HG03095 (cell line): ENCODE data around the gene ABI3.

Experiments
- ATAC-seq: cut with Tn5 transposase; IDR thresholded peaks from one replicate; pipeline ENCODE4 v1.9.1; 2021; ENCODE audit warnings: moderate library complexity; ENCODE audit not compliant: unreplicated experiment

The ABI3 gene

DNA sequence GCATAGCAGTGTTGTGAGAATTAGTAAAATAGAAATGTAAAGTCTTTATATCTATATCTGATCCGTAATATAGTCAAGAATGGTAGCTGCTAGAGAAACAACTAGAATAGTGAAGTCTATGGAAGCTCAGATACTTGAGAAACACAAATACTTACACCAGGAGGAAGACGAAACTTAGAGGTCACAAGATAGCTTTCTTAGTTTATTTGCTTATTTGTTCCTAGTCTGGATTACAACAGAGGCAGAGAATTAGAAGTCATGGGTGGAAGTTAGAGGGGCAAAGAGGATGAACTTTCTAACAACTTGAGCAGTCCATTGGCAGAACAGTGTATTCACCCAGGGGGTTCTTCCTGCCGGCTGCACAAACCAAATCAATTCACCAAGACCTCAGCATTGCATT lies 14.0 kb upstream of the ABI3 start:
- no peak for ATAC-seq

DNA sequence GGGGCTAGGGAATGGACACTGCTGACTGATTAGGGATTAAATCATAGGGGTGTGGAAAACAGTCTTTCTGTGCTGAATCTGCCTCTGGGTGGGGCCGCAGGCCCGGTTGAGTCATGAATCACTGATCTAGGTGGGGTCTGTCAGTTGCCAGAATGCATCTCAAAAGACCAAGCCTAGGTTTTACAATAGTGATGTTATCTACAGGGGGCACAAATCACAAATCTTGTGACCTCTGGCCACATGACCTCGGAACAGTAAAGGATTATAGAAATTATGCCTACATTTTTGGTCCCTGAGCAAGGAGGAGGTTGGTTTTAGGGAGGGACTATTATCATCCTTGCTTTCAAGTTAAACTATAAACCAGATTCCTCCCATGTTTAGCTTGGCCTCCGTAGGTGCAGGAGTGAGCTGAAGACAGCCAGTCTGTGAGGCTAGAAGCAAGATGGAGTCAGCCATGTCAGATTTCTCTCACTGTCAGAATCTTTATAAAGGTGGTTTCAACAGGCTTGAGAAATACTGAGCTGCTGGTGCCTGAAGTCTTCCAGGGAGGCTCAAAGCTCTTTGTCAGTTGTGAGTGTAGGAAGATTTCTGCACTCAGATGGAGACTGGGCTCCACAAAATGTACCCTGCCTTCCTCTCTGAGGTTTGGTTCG lies 13.0 kb upstream of the ABI3 start:
- ATAC-seq, result no peak

DNA sequence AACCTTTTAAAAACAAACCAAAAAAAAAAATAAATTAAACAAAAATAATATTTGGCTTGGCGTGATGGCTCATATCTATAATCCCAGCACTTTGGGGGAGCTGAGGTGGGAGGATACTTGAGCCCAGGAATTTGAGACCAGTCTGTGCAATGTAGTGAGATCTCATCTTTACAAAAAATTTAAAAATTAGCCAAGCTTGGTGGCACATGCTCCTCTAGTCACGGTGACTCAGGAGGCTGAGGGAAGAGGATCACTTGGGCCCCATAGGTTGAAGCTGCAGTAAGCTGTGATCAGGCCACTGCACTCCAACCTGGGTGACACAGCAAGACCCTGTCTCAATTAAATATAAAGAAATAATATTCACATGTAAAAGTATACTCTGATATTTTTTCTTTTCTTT lies 12.3 kb upstream of the ABI3 start:
- ATAC-seq, result no peak

DNA sequence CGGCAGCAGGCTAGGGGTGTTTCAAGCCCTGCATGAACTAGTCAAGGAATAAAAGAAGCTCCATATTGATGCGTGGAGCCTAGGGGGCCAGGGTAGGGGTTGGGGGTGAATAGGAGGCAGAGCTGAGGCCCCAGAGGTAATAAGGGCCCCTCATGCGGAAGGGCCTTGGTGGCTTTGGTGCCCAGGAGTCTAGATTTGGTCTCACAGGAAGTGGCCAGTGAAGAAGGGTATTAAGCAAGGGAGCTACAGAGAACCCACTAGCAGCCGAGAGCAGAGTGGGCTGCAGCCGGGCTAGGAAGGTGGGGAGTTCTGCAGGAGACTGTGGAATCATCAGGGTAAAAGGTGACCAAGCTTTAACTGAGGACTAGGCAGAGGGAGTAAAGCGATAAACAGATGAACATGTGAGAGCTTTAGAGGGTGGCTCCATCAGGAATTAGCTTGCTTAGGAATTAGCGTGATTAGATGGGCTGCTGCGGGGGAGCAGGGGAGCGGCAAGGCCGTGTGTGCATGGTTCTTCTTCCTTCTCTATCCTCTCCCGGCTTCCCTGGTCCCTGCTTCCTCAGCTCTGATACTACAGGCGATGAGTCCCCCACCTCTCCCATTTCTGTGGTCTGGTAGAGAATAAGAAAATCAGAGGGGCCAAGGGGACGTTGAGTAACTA lies 10.0 kb upstream of the ABI3 start:
- no peak for ATAC-seq

DNA sequence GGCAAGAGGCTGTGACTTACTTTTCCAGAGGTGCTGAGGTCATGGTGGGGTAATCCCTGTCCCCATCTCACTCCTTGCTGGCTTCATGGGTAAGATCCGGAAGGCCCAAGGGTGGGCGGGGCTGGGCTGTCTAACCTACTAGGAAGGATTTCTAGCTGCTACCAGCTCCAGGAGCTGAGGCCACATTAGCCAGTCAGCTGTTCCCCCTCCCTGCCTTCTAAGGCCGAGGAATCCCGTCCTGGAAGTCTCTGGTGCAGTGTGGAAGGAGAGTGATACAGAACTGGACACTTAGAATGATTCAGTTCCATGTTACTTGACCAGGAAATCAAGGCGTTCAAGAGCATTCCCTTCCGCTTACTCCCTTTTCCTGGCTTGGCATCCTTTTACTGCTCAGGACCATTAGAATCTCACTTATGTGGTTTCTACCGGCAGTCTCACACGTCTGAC lies 9.0 kb upstream of the ABI3 start:
- ATAC-seq, result no peak

DNA sequence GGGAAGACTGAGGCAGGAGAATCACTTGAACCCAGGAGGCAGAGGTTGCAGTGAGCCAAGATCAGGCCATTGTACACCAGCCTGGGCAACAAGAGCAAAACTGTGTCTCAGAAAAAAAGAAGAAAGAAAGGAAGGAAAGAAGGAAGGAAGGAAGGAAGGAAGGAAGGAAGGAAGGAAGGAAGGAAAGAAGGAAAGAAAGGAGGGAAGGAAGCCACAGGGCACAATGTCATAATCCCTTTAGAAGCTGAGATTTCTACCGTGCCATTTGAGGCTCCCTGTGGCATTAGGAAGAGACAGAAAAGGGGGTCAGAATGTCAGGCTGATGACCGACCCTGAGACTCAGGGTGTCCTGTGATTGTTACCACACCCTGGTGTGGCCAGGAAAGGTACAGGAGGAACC lies 6.7 kb upstream of the ABI3 start:
- no peak for ATAC-seq

DNA sequence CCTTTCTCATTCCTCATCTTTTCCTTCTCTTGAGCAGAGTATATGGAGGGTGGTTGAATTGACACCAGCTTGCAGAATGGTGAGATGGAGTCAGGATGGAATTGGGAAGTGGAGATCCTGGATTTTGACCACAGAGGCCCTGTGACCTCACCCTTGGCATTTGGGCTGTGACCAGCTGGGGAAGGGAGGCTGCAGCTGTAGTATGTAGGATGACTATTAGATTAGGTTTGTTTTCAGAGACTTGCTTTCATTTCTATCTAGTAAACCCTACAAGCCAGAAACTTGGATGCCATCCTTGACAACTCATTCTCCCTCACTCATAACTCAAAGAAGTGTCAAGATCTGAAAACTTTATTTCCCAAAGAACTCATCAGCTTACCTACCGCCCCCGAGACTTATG lies 6.0 kb upstream of the ABI3 start:
- ATAC-seq, result no peak

DNA sequence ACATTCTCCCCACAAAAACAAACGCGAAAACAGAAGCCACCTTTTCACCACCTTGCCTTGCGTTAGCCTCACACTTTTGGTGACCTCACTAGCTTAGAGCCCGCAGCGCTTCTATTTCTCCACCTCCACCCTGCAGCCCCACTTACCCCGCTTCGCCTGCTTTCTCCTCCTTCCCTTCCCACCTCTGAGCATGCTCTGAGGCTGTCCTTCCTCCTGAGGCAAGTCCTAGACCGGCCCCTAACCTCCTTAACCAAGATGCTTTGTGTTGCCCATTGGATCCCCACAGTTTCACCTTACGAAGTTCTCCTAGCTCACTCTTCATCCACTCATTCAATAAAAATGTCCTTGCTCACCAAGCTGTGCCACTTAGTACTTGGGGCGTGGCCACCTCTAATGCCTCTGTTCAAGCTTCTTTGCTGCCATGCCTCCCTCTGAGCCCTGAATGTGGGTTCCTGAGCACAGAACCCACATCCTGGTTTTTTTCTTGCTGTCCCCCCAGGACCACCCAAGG lies 1.4 kb upstream of the ABI3 start:
- no peak for ATAC-seq

DNA sequence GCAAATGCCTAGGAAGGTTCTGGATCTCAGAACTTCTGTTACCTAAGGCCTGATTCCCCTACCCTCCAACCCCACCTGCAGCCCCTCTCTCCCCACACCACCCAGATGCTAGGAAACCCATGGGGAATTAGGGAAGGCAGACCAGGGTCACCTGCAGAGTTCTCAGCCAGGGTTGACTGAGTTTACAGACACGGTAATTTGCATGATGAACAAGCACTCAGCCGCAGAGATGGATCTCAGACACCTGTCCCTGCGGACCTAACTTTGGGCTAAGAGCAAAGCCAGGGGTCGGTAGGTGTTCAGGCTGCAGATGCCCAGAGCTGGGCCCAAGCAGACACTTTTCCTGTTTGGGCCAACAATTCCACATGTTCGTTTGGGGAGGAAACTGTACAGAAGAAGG lies 2.9 kb downstream of the ABI3 start:
- ATAC-seq, result no peak

DNA sequence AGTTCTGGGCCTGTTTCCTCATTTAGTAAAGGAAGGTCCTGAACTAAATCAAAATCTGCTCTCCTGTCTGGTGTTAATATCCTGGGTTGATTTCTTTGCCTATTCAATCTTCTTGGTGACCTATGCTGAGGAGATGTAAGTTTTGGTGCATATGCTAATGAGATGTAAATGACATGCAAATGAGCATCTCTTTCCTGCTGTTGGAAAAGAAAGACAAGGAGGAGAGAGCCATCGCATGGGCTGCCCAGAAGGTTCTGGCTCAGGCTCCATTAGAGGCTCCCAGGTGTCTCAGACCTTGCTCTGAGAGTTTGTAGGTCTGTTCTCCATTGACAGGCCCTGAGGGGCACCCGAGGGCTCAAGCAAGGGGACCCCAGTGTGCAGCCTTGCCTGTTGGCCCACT lies 3.3 kb downstream of the ABI3 start:
- no peak for ATAC-seq

DNA sequence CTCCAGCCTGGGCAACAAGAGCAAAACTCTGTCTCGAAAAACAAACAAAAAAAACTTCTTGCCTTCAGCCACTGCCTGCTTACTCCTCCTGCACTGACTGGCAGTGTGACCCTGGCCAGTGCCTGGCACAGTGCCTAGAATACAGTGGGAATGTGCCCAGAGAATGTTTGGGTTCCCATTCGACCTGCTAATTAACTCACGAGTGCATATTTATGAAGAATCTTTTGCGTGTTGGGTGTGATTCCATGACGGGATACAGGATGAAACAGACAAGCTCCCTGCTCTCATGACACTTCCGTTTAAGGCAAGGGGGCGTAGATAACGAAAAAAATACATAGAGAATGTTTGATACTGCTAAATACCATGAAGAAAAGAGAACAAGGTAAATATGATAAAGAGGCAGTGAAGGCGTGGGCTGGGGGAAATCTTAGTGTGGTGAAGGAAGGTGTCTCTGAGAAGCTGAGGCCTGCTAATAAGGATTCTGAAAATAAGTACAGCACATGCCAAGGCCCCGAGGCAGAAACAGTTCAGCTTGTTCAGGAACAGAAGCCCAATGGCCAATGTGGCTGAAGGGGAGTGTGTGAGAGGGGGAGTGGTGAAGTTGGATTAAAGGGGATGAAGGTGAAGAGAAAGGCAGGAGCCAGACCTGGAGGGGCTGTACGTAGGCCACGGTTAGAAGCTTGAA lies 4.3 kb downstream of the ABI3 start:
- ATAC-seq, result no peak

DNA sequence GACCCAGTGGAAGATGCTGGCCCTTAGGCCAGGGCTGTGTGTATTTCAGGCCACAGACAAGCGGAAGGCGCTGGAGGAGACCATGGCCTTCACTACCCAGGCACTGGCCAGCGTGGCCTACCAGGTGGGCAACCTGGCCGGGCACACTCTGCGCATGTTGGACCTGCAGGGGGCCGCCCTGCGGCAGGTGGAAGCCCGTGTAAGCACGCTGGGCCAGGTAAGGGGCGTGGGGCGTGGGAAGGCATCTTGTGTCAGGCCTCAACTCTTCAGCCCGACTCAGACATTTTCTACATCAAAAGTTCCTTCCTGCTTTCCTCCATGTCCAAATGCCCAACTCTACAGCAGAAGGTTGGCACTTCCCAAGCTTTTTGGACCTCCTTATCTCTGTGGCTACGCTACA lies 6.0 kb downstream of the ABI3 start:
- ATAC-seq, result no peak

DNA sequence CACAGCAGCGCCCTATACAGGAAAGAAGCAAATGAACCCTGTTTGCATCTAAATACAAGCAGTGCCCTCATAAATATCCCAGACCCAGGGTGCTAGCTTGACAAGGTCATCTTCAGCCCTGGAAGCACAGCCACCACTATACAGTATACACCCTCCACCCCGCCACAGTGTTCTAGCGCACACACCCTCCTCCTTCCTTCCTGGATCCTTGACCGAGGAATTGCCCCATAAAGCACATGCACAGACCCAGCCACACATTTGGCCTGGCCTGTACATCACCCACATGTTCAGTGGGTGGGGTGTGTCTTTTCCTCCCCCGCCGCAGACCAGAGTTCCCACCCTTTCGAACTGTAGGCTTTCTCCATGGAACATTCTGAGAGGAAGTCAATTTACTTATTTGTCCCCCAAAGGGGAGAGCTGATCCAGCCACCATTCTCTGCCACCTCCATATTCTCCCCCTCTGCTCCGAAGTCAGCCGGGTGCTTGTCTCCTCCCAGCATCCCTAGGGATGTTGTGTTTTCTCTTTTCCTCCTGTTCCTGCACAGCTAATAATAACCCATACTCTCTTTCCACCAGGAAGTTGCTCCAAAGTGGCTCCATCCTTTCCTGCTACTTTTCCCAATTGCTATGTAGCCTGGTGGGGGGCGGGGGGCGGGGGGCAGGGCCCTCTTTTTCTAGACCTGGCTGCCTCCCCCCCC lies 6.6 kb downstream of the ABI3 start:
- ATAC-seq, result no peak

DNA sequence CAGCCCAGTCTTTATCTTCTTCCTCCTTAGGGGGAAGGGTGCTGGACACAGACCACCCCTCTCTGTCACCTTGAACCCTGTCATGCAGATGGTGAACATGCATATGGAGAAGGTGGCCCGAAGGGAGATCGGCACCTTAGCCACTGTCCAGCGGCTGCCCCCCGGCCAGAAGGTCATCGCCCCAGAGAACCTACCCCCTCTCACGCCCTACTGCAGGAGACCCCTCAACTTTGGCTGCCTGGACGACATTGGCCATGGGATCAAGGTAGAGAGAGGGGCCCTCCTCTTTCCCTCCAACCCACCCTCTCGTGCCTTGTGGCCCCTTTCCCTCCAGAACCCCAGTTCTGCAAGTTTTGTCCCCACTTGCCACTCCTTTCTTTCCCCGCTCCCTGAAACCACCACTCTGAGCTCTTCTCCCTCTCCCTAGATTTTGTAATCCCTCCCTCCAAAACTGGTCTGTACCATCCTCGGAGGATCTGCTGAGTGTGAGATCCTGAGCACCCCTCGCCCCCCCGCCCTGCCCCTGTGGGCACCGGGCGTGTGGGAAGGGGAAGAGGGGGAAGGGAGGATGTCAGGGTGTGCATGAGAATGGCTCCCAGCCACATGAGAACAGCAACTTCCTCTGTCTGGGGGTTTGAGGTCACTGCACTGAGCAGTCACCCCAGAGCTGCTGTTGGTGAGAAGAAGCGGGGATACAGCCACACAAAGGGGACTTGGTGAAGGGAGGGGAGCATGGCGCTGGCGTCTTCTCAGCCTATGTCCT lies 7.3 kb downstream of the ABI3 start:
- peak; percentile 45 for ATAC-seq

DNA sequence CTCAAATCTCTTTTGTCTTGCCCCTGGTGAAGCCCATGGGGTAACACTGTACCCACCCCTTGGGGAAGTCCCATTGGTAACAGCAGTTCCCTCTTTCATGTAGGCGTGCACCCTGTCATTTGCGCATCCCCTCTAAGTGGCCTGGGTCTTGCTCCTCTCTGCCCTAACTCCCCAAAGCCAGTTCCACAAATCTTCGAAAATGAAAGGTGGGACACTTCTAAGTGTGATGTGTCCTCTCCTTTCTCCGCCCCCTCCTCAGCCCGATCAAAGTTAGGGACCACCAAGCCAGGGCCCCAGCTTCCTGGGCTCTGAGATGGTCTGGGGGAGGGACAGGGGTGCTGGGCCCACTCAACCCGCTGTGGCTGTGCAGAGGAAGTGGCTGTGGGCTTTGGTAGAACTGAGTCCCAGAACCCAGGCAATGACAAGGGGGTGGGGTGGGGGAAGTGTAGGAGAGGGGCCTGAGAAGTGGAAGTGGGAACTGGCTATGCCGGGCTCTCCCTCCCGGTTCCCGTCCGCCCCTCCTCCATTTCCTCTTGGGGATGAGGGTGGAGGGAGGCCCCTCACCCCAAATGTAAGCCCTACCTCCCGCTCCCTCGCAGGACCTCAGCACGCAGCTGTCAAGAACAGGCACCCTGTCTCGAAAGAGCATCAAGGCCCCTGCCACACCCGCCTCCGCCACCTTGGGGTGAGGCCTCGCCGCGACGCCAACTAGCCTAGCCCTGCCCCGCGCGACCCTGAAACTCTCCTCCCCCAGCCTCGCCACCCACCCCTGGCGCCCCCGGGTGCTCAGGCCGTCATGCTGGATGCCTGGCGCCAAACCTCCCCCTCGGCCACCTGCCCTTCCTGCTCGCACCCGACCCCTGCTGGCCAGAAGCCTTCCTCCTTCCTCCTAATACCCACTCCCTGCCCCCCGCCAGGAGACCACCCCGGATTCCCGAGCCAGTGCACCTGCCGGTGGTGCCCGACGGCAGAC lies 8.7 kb downstream of the ABI3 start:
- ATAC-seq, result no peak

DNA sequence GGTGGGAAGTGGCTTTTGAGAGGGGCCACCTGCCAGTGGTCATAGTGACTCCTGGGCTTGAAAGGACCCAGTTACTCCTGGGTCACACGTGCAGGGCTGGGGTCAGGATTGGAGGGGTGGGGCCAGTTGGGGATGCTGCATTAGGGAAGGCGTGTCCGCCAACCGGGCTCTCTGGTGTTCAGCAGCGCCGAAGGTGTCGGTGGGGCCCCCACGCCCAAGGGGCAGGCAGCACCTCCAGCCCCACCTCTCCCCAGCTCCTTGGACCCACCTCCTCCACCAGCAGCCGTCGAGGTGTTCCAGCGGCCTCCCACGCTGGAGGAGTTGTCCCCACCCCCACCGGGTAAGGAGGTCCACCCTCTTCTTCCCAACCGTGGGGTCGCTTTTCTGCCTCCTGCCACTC lies 9.5 kb downstream of the ABI3 start:
- ATAC-seq, result no peak

DNA sequence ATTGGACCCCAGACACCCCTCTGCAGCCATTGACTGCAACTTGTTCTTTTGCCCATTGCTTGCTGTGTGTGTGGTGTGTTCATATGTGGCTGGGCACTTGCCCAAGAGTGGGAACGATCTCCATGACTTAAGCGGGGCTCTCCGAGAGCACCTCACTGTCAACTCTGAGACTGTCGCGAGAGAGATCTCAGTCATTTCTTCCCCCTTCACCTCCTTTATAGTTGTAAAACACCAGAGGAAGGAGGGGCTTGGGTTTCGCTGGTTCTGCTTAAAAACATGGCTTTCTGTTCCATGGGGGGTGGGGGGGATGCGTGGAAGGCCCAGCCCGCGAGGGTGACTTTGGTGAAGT lies 12.6 kb downstream of the ABI3 start:
- no peak for ATAC-seq

DNA sequence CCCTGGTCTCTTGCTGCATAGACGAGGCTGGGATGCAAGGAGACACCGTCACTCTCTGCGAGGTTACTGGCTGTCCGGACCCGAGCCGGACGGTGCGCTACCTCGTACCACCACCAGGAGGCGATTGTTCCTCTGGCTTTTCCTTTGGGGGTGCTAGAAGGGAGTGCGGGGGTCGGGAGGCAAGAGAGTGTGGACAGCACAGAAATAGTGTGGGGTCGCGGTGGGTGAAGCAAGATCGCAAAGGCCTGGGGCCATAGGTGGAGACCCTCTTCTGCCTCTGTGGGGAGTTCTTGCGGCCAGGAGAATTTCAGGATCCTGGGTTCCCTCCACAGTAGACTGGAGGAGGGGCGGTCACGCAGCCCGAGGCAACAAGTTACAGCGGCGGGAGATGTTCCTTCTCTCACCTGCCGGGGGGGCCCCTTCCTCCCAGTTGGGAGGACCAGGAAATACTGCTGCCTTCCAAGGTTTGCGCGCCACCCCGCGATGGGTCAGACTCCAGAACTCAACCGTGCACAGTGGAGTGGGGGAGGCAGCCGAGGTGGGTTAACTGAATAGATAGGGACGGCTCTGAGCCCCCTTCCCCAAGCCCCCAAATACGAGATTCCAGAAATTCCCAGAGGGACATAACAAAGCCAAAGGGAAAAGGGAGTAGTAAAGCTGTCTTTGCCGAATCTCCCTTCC lies 13.2 kb downstream of the ABI3 start:
- ATAC-seq, result no peak
